Erythroblast (primary cell): ENCODE data around the gene MLANA.

Experiments used
- GATA1 ChIP-seq: IDR thresholded peaks from 2 replicates; pipeline ENCODE4 v1.6.1; 2011; ENCODE audit warnings: low read depth, mild to moderate bottlenecking, control low read depth, low read length, moderate library complexity
- POLR2A ChIP-seq: IDR thresholded peaks from 2 replicates; pipeline ENCODE4 v1.6.1; 2011; ENCODE audit warnings: mild to moderate bottlenecking, low read length

DNA sequence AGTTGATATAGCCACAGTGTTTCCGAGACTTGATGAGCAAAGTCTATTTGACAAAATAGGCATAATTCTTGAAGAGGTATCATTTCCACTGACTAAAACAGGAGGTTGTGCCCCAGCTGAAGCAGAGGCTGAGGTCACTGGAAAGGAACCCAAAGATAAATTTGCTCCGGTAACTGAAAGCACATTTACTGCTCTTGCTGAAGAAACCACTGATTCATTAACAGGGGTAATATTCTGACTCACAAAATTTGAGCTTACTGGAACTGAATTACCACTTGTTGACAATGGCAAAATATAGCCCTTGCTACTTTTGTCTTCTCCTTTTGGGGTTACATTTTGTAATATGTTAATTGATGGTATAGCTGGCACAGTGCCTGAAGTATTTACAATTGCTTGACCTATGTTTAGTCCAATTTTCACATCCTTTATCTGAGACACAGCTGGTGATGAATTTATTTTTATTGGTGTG, 30.2 kb downstream of the MLANA start:
- TF ChIP-seq POLR2A: no peak
- no peak for TF ChIP-seq GATA1
